CD4-positive, alpha-beta T cell treated with Interleukin-15 for 4 hours (primary cell): ENCODE measurements around the gene IFITM5.
"Not testable (repeated sequence)": the region's sequence is repeated elsewhere in the genome, so short reads cannot be mapped to it uniquely, and the experiment has no call there.

ENCODE experiments used
- DNase-seq: peaks from one replicate; pipeline ENCODE4 v3.0.0-alpha.2; 2020; ENCODE audit warnings: low spot score

Gene IFITM5

GRCh38 chr11:299081-299891, at the start of gene IFITM5:
Gene IFITM5, minus strand, starts transcription at chr11:299526. Its CDS starts 36 bp downstream, at chr11:299490.
- DNase-seq, result no peak

- DNase-seq, result no peak
Observed at GRCh38 chr11:346529-346928, 47.2 kb upstream of the IFITM5 start.

- no peak for DNase-seq
Observed at GRCh38 chr11:344836-345578, 45.7 kb upstream of the IFITM5 start.

- DNase-seq, result no peak
Observed at GRCh38 chr11:342328-342727, 43.0 kb upstream of the IFITM5 start.

GRCh38 chr11:340539-341512, 41.5 kb upstream of the IFITM5 start:
- DNase-seq, result no peak

GRCh38 chr11:339963-340362, 40.6 kb upstream of the IFITM5 start:
- no peak for DNase-seq

GRCh38 chr11:337711-338110, 38.4 kb upstream of the IFITM5 start:
- no peak for DNase-seq

- no peak for DNase-seq
Observed at GRCh38 chr11:336659-337198, 37.4 kb upstream of the IFITM5 start.

- no peak for DNase-seq
Observed at GRCh38 chr11:335779-336658, 36.7 kb upstream of the IFITM5 start.

GRCh38 chr11:334264-334994, 35.1 kb upstream of the IFITM5 start:
- DNase-seq, result no peak

- not testable (repeated sequence) for DNase-seq
Observed at GRCh38 chr11:333616-334263, 34.4 kb upstream of the IFITM5 start.

- DNase-seq, result no peak
Observed at GRCh38 chr11:332651-333480, 33.5 kb upstream of the IFITM5 start.

- DNase-seq, result no peak
Observed at GRCh38 chr11:331358-332060, 32.2 kb upstream of the IFITM5 start.

GRCh38 chr11:330694-331357, 31.5 kb upstream of the IFITM5 start:
- no peak for DNase-seq

GRCh38 chr11:330307-330693, 31.0 kb upstream of the IFITM5 start:
- no peak for DNase-seq

- no peak for DNase-seq
Observed at GRCh38 chr11:329886-330253, 30.5 kb upstream of the IFITM5 start.

- DNase-seq, result not testable (repeated sequence)
Observed at GRCh38 chr11:328516-329100, 29.3 kb upstream of the IFITM5 start.
